ENCODE data around the gene SLC22A13. TPM values are rescaled to one million over a fixed set of nuclear protein-coding genes. Genes with fewer than 3 reads are reported as not detected.

SLC22A13 gene
- total and polyA plus RNA-seq, 2 donors (not counting 3 experiments of a cell fraction or from before 2014, with no cell fraction given) = 0.11 to 0.53 TPM

DNA sequence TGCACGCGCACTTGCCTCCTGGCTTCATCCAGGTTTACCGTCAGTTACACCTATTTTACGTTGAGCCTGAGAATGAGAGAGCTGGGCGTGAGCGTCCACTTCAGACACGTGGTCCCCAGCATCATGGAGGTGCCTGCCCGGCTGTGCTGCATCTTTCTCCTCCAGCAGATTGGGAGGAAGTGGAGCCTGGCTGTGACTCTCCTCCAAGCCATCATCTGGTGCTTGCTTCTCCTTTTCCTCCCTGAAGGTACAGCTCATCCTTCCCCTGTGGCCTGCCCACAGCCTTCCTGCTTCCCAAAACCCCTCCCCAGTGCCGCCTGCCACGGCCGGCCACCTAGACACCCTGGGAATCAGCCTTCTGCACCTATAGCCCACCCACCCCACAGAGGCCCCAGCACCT, 48.1 kb downstream of the SLC22A13 start:
- H3K9me3 ChIP-seq (replicated peaks; ENCODE audit: control insufficient read depth, insufficient read depth, low read length) = no peaks in the 10 kb centered on the region
- DNase-seq (ENCODE audit: low read depth, low spot score) = no peak
- TF ChIP-seq, protein P1, sequence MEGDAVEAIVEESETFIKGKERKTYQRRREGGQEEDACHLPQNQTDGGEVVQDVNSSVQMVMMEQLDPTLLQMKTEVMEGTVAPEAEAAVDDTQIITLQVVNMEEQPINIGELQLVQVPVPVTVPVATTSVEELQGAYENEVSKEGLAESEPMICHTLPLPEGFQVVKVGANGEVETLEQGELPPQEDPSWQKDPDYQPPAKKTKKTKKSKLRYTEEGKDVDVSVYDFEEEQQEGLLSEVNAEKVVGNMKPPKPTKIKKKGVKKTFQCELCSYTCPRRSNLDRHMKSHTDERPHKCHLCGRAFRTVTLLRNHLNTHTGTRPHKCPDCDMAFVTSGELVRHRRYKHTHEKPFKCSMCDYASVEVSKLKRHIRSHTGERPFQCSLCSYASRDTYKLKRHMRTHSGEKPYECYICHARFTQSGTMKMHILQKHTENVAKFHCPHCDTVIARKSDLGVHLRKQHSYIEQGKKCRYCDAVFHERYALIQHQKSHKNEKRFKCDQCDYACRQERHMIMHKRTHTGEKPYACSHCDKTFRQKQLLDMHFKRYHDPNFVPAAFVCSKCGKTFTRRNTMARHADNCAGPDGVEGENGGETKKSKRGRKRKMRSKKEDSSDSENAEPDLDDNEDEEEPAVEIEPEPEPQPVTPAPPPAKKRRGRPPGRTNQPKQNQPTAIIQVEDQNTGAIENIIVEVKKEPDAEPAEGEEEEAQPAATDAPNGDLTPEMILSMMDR (IDR thresholded peaks at IDR 0.05; ENCODE audit: extremely low read depth in 1 of 2, insufficient read depth in 1 of 2, low read depth in 1 of 2, low read length in 2 of 2) = no peak
- TF ChIP-seq JUN (IDR thresholded peaks at IDR 0.05; ENCODE audit: borderline replicate concordance, insufficient read depth, insufficient read length, low read depth) = no peak
- H3K79me2 ChIP-seq (ENCODE audit: control insufficient read depth, insufficient read depth, low read length) = no peaks in the 10 kb centered on the region
- CTCF ChIA-PET = no interaction called here
- H3K27ac ChIP-seq (ENCODE audit: insufficient read depth, low read depth, low read length) = no peak overlapping the region
- no peak overlapping the region for H3K4me3 ChIP-seq (replicated peaks in 1 of 3; ENCODE audit: insufficient read depth in 1 of 3, low read depth in 1 of 3, low read length in 3 of 3)
- intact Hi-C loops (cut with micrococcal nuclease) (no loop called here), dilution Hi-C loops (cut with MboI; ENCODE audit: extremely low pct_ligation_motif_present, low sequenced_read_pairs) (no loop called here)
- BruUV-seq (replicated peaks) = no TSS peak
- POLR2A ChIA-PET = no interaction called here
- no peaks in the 10 kb centered on the region for H3K36me3 ChIP-seq (ENCODE audit: control insufficient read depth in 2 of 2, extremely low read depth in 1 of 2, insufficient read depth in 2 of 2, low read length in 2 of 2)
- no peaks in the 10 kb centered on the region for H3K9me1 ChIP-seq (replicated peaks; ENCODE audit: control insufficient read depth, extremely low read depth, insufficient read depth, low read length)
- no peaks in the 10 kb centered on the region for H4K20me1 ChIP-seq (replicated peaks; ENCODE audit: control insufficient read depth, extremely low read depth, insufficient read depth, low read length)
- no peaks in the 10 kb centered on the region for H3K27me3 ChIP-seq (ENCODE audit: control insufficient read depth in 2 of 2, insufficient read depth in 2 of 2, low read length in 2 of 2)
- no peak overlapping the region for H3K4me2 ChIP-seq (ENCODE audit: insufficient read depth, low read length)
- no peaks in the 10 kb centered on the region for H3K4me1 ChIP-seq (ENCODE audit: control insufficient read depth, extremely low read depth, insufficient read depth, low read length)
- no peak overlapping the region for H3K9ac ChIP-seq (replicated peaks; ENCODE audit: extremely low read depth, insufficient read depth, low read length)
- no peak overlapping the region for H2AFZ ChIP-seq (ENCODE audit: low read depth, low read length)
- no peak for FAIRE-seq

DNA sequence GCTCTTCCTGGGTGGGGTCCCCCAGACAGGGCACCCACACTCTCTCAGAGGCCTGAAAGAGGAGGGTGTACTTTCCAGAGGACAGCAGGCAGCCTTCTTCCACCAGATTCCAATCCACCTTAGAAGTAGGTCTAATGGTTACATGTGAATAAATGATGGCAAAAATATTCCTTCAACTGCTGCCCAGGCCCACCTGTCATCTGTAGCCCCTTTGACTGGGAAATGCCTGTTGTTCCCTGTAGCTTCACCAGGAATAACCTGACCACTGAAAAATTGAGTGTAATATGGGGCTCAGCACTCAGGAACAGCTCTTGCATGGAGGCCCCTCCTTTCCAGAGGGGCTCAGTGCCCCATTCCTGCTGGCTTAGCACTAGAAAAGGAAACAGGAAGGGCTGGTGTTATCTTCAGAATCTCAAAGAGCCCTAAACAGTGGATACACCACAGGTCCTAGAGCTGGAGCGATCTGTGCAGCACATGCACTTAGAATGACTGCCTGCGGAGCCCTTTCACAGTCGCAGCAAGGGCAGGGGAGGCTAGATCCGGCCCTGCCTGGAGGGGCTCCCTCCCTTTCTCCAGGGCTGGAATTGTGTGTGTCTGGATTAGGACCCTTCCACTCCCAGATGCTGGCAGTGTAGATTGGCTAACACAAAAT, 48.6 kb downstream of the SLC22A13 start:
- dilution Hi-C loops (cut with MboI; ENCODE audit: extremely low pct_ligation_motif_present, low sequenced_read_pairs) (no loop called here), intact Hi-C loops (cut with micrococcal nuclease) (no loop called here)
- no peak for FAIRE-seq
- H3K4me2 ChIP-seq (ENCODE audit: insufficient read depth, low read length) = no peak overlapping the region
- H3K4me1 ChIP-seq (ENCODE audit: control insufficient read depth, extremely low read depth, insufficient read depth, low read length) = no peaks in the 10 kb centered on the region
- H3K9me3 ChIP-seq (replicated peaks; ENCODE audit: control insufficient read depth, insufficient read depth, low read length) = no peaks in the 10 kb centered on the region
- H3K27ac ChIP-seq (ENCODE audit: insufficient read depth, low read depth, low read length) = no peak overlapping the region
- no peak overlapping the region for H2AFZ ChIP-seq (ENCODE audit: low read depth, low read length)
- no TSS peak for BruUV-seq (replicated peaks)
- DNase-seq (ENCODE audit: low read depth, low spot score) = no peak
- H3K79me2 ChIP-seq (ENCODE audit: control insufficient read depth, insufficient read depth, low read length) = no peaks in the 10 kb centered on the region
- no peak overlapping the region for H3K4me3 ChIP-seq (replicated peaks in 1 of 3; ENCODE audit: insufficient read depth in 1 of 3, low read depth in 1 of 3, low read length in 3 of 3)
- no peaks in the 10 kb centered on the region for H3K9me1 ChIP-seq (replicated peaks; ENCODE audit: control insufficient read depth, extremely low read depth, insufficient read depth, low read length)
- H3K9ac ChIP-seq (replicated peaks; ENCODE audit: extremely low read depth, insufficient read depth, low read length) = no peak overlapping the region
- H4K20me1 ChIP-seq (replicated peaks; ENCODE audit: control insufficient read depth, extremely low read depth, insufficient read depth, low read length) = no peaks in the 10 kb centered on the region
- ChIA-PET POLR2A (no interaction called here), CTCF (no interaction called here)
- TF ChIP-seq EZH2 (IDR thresholded peaks at IDR 0.05; ENCODE audit: borderline replicate concordance, low read depth, low read length, severe bottlenecking) = no peak
- no peak for TF ChIP-seq GATA2 (IDR thresholded peaks at IDR 0.05; ENCODE audit: insufficient read depth, insufficient read length, low read depth, low read length)
- TF ChIP-seq JUN (IDR thresholded peaks at IDR 0.05; ENCODE audit: borderline replicate concordance, insufficient read depth, insufficient read length, low read depth) = no peak
- TF ChIP-seq FOS (IDR thresholded peaks at IDR 0.05; ENCODE audit: borderline replicate concordance, insufficient read depth, low read length) = no peak
- no peak for TF ChIP-seq POLR2AphosphoS5 (IDR thresholded peaks at IDR 0.05; ENCODE audit: insufficient read depth, low read depth, low read length)
- no peak for TF ChIP-seq MYC (IDR thresholded peaks at IDR 0.05; ENCODE audit: low read depth, low read length)
- TF ChIP-seq POLR2A (IDR thresholded peaks at IDR 0.05; ENCODE audit: low read depth, low read length) = no peak
- TF ChIP-seq, protein P2, sequence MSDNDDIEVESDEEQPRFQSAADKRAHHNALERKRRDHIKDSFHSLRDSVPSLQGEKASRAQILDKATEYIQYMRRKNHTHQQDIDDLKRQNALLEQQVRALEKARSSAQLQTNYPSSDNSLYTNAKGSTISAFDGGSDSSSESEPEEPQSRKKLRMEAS (IDR thresholded peaks at IDR 0.05; ENCODE audit: insufficient read depth, insufficient read length) = no peak
- TF ChIP-seq, protein P1 (IDR thresholded peaks at IDR 0.05; ENCODE audit: extremely low read depth in 1 of 2, insufficient read depth in 1 of 2, low read depth in 1 of 2, low read length in 2 of 2) = no peak
- H3K36me3 ChIP-seq (ENCODE audit: control insufficient read depth in 2 of 2, extremely low read depth in 1 of 2, insufficient read depth in 2 of 2, low read length in 2 of 2) = no peaks in the 10 kb centered on the region
- H3K27me3 ChIP-seq (ENCODE audit: control insufficient read depth in 2 of 2, insufficient read depth in 2 of 2, low read length in 2 of 2) = no peaks in the 10 kb centered on the region

Data from endothelial cell of umbilical vein (primary cell).